CD4-positive, alpha-beta memory T cell (primary cell): ENCODE measurements around the gene RAP1GAP2. TPM values are rescaled to one million over a fixed set of nuclear protein-coding genes. Genes with fewer than 3 reads are reported as not detected.

ENCODE experiments used
- CTCF ChIA-PET: fragments of 350-600 bp; sonication (Branson Sonifier 250); formaldehyde crosslinking; loops from one replicate; lab custom pipeline; 2021; ENCODE audit warnings: inconsistent platforms; ENCODE audit not compliant: partially characterized antibody; lab: Charles Lee
- POLR2A ChIA-PET: fragments of 350-600 bp; sonication (Branson Sonifier 250); formaldehyde crosslinking; loops from one replicate; lab custom pipeline; 2021; ENCODE audit not compliant: partially characterized antibody; lab: Charles Lee
- DNase-seq, 5 donors: peaks; one replicate each; pipeline versions ENCODE4 v3.0.0 to v3.0.0-alpha.2; 2020 to 2022; ENCODE audit warnings: mixed read lengths in 1 of 5
- H3K27ac ChIP-seq: one replicate; pipeline ENCODE4 v1.7.0; 2013; ENCODE audit warnings: low read depth, low read length
- H3K27me3 ChIP-seq: 2 replicates; pipeline ENCODE4 v1.7.0; 2013; ENCODE audit warnings: mild to moderate bottlenecking, low read length, moderate library complexity; ENCODE audit not compliant: insufficient read depth
- H3K36me3 ChIP-seq: 2 replicates; pipeline ENCODE4 v1.7.0; 2013; ENCODE audit warnings: mild to moderate bottlenecking, low read length, moderate library complexity; ENCODE audit not compliant: insufficient read depth
- H3K4me1 ChIP-seq: 2 replicates; pipeline ENCODE4 v1.7.0; 2013; ENCODE audit warnings: mild to moderate bottlenecking, low read length, moderate library complexity; ENCODE audit not compliant: insufficient read depth
- H3K4me3 ChIP-seq, 2 donors: one replicate each; pipeline ENCODE4 v1.7.0; 2013; ENCODE audit warnings: low read length in 2 of 2, mild to moderate bottlenecking in 1 of 2
- H3K9me3 ChIP-seq, 2 donors: one replicate each; pipeline ENCODE4 v1.7.0; 2013; ENCODE audit warnings: low read length in 2 of 2, control low read depth in 1 of 2; ENCODE audit not compliant: control insufficient read depth in 1 of 2
- H3K27ac Mint-ChIP-seq, 7 donors: one replicate each; pipeline ENCODE4 v1.8.0; 2020 to 2021; ENCODE audit warnings: mixed read lengths in 7 of 7, mild to moderate bottlenecking in 6 of 7, inconsistent platforms in 3 of 7, moderate library complexity in 3 of 7
- H3K27me3 Mint-ChIP-seq, 2 donors: one replicate each; pipeline ENCODE4 v1.8.0; 2020 to 2021; ENCODE audit warnings: mixed read lengths in 2 of 2
- H3K36me3 Mint-ChIP-seq, 2 donors: one replicate each; pipeline ENCODE4 v1.8.0; 2020 to 2021; ENCODE audit warnings: mixed read lengths in 2 of 2, inconsistent platforms in 1 of 2, mild to moderate bottlenecking in 1 of 2
- H3K4me1 Mint-ChIP-seq, 4 donors: one replicate each; pipeline ENCODE4 v1.8.0; 2020 to 2021; ENCODE audit warnings: mixed read lengths in 4 of 4, mild to moderate bottlenecking in 1 of 4
- H3K4me3 Mint-ChIP-seq, 8 donors: one replicate each; pipeline ENCODE4 v1.8.0; 2020 to 2021; ENCODE audit warnings: mixed read lengths in 8 of 8, mild to moderate bottlenecking in 7 of 8, moderate library complexity in 6 of 8, inconsistent platforms in 3 of 8
- H3K9me3 Mint-ChIP-seq, 8 donors: one replicate each; pipeline ENCODE4 v1.8.0; 2020 to 2021; ENCODE audit warnings: mixed read lengths in 8 of 8, mild to moderate bottlenecking in 5 of 8, inconsistent platforms in 3 of 8, moderate library complexity in 1 of 8
- intact Hi-C: fragments of 100-400 bp; cut with micrococcal nuclease; formaldehyde crosslinking; loops from one replicate; pipeline ENCODE4 v1.15.1; 2023
- polyA plus RNA-seq, 2 donors: library from polyadenylated mRNA; unstranded; fragments of 300-500 nt; fragmentation: Illumina TruSeq; gene quantifications; one replicate each; pipeline ENCODE4 v1.2.3, GENCODE V29; 2021
- total RNA-seq, 2 experiments: library from RNA; stranded (reverse); gene quantifications; one replicate each; pipeline ENCODE4 v1.2.3, GENCODE V29; 2021

The RAP1GAP2 gene
- total and polyA plus RNA-seq, 4 experiments from 2014 or later, result 0.38 to 9.9 (median 8.0) TPM

DNA sequence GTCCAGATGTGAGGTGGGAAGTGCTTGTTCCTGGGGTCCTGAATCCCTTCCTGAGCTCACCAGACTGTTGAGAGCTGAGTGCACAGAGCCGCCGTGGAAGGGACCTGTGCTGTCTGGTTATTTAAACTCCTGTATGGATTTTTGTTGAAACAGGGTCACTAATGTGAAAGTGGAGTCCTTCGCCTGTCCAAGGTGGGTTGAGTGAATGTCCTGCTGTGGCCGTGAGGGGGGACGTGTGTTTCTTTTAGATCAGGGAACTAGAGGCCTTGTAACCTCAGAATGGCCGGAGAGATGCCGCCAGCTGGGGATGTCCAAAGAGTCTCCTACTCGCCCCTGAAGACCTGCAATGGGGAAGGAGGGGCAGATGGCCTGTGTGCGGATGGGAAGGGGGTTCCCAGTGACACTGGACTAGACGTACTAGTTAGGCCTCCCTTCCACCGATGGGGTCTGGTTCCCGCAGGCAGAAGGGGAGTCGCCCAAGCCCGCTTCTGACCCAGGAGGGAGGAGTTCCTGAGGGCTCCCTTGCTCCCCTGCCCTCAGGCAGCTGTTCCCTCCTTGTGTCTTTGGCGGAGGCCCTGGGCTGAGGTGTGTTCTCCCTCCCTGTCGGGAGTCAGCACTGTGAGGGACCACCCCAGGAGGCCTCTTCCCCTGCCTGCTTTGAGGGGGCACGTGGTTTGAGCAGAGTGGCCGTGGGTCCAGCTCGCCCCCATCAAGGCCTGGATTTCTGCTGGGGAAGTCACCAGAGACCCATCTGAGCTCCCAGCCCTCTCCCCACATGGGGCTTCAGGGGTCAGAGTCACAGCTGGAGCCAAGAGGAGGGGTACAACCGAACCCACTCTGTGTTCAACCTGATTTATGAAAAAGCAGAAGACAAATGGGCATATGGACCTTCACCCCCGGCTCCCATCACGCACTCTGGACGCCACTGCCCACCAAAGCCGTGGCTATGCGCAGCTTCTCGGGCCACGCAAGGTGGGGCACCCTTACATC lies 236.3 kb downstream of the RAP1GAP2 start:
- no peak overlapping the region for H3K27ac Mint-ChIP-seq
- intact Hi-C loops, result no loop called here
- no peaks in the 10 kb centered on the region for H3K27me3 Mint-ChIP-seq
- H3K4me3 ChIP-seq, result no peak overlapping the region
- H3K36me3 ChIP-seq, result peaks cover 13% of the 10 kb centered on the region
- peaks cover 38 to 39% of the 10 kb centered on the region in 2 donors for H3K36me3 Mint-ChIP-seq
- no peak overlapping the region for H3K4me3 Mint-ChIP-seq
- no peak overlapping the region for H3K27ac ChIP-seq
- DNase-seq, result no peak
- ChIA-PET POLR2A (no interaction called here), CTCF (no interaction called here)
- H3K4me1 ChIP-seq, result no peaks in the 10 kb centered on the region
- H3K9me3 ChIP-seq, result no peaks in the 10 kb centered on the region
- no peaks in the 10 kb centered on the region for H3K27me3 ChIP-seq
- H3K4me1 Mint-ChIP-seq, result peaks cover 0 to 3% (median 0%) of the 10 kb centered on the region in 4 donors
- peaks cover 0 to 3% (median 0%) of the 10 kb centered on the region in 8 donors for H3K9me3 Mint-ChIP-seq

DNA sequence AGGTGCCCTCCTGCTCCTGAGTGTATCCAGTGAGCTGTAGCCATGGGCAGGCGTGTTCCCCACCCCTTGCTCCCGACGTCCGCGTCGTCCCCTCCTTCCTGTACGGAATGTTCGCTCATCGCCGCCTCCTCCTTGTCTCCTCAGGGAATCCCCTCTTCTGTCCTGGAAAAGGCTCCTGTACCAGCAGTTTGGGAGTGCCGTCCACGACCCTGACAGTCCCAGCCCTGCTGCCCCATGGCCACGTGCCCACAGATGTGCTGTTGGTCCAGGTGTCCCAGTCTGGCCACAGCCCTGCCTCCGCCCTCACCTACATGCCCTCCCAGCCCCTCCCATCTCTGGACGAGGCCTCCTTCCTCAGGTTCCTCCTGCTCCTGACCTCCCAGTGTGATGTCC lies 237.0 kb downstream of the RAP1GAP2 start:
- Histone ChIP-seq H3K36me3 (peaks cover 8% of the 10 kb centered on the region), H3K9me3 (no peaks in the 10 kb centered on the region), H3K4me1 (no peaks in the 10 kb centered on the region), H3K4me3 (no peak overlapping the region), H3K27ac (no peak overlapping the region), H3K27me3 (no peaks in the 10 kb centered on the region)
- Mint-ChIP-seq H3K27me3 (no peaks in the 10 kb centered on the region), H3K4me3 (no peak overlapping the region), H3K36me3 (peaks cover 32 to 34% of the 10 kb centered on the region in 2 donors), H3K27ac (no peak overlapping the region), H3K4me1 (peaks cover 0 to 3% (median 0%) of the 10 kb centered on the region in 4 donors), H3K9me3 (peaks cover 0 to 3% (median 0%) of the 10 kb centered on the region in 8 donors)
- intact Hi-C loops, result no loop called here
- POLR2A ChIA-PET, result no interaction called here
- CTCF ChIA-PET, result no interaction called here
- DNase-seq, result no peak

DNA sequence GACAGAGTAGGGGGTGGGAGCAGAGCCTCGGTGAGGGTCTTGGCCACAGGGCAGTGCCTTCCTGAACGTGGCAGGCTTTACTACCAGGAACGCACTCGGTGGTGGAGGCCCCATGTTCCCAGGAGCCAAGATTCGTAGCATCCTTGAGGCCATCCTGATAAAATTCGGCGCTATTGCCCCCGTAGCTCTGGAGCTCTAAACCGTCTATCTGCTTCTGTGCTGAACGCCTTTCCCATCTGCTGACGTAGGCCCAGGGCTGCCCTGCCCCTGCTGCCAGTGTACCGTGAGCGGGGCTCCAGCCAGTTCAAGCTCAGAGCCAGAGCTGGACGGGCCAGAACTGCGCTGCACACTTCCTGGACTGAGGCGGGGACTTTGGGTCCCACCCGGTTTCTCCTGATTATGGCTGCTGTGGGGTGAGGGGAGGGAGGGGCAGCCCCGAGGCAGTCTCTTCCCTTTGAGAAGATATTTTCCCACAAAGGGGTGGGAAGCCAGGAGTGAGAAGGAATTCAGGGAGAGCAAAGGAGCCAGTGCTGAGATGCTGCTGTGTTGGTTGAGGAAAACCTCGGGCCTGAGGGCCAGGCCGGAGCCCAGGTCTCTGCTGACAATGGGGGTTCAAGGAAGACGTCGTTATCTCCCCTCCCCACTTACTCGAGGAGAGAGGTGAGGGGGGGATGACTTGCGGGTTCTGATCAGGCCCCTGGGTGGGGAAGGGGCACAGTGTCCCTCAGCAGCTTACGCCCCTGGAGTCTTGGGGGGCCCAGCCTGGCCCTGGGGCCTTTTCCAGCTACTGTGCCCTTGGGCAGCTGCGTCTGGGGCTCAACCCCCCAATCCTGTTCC lies 237.7 kb downstream of the RAP1GAP2 start:
- intact Hi-C loops, result no loop called here
- H3K4me1 Mint-ChIP-seq, result peaks cover 2 to 5% (median 2%) of the 10 kb centered on the region in 4 donors
- peaks cover 0 to 3% (median 0%) of the 10 kb centered on the region in 8 donors for H3K9me3 Mint-ChIP-seq
- POLR2A ChIA-PET, result no interaction called here
- no peaks in the 10 kb centered on the region for H3K27me3 Mint-ChIP-seq
- Histone ChIP-seq H3K27me3 (no peaks in the 10 kb centered on the region), H3K36me3 (peaks cover 5% of the 10 kb centered on the region), H3K9me3 (no peaks in the 10 kb centered on the region), H3K4me3 (no peak overlapping the region), H3K4me1 (peaks cover 1% of the 10 kb centered on the region), H3K27ac (no peak overlapping the region)
- no peak overlapping the region for H3K4me3 Mint-ChIP-seq
- H3K27ac Mint-ChIP-seq, result peak overlapping the region in 2 of 7 donors; percentile 48 to 68
- CTCF ChIA-PET, result no interaction called here
- DNase-seq, result no peak
- peaks cover 28 to 30% of the 10 kb centered on the region in 2 donors for H3K36me3 Mint-ChIP-seq

DNA sequence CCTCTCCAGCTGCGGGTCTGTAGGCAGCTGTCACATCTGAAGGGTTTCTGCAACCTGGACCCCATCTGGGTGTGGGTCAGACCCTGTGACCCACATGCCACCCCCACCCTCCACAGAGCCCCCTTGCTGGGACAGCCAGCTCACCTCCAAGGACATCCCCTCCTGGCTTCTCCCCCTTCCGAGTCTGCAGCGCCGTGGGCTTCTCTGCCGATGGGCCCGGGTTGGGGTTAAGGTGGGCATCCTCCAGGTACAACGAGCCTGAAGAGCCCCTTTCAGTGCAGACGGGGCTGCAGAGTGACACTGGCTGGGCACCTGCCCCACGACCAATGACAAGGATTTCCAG lies 238.3 kb downstream of the RAP1GAP2 start:
- Mint-ChIP-seq H3K4me1 (peaks cover 4 to 8% (median 5%) of the 10 kb centered on the region in 4 donors), H3K4me3 (no peak overlapping the region)
- CTCF ChIA-PET, result no interaction called here

DNA sequence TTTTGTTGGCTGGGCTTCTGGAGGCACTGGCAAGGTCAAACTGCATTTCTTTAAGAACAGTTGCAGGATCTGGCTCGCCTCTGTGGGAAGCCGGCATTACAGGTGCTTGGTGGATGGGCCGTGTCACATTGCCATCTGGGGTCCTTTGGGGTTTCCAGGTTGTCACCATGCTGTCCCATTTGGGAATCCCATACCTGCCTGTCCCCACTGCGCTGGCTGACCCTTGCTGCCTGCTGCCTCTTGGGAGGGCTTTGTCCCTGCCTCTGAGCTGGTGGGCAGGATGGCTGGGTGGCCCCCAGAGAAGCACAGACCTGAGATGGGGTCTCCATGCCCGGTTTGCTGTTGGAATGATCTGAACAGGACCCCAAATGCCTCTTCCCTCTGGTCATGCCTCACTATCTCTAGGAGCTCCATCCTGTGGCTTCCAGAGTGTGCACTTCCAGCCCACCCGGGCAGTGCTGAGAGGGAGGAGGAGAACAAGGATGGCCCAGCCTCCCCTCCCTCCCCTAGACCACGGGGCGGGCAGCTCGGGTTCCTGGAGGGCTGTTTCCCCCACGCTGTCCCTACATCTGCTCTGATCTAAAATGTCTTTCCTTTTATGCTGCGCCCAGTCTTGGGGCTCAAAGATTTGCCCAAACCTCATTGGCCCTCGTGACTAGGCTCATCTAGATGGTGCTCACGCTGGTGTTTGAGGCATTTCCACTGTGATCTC lies 239.2 kb downstream of the RAP1GAP2 start:
- CTCF ChIA-PET, result interaction anchor here (1.1 kb wide), 1 partner anchor 13 kb away, joined by 3 read pairs; no protein-coding TSS in a partner anchor

More for the DNA sequence above, 238.3 kb downstream of the RAP1GAP2 start:
- Mint-ChIP-seq H3K27me3 (no peaks in the 10 kb centered on the region), H3K36me3 (peaks cover 22 to 24% of the 10 kb centered on the region in 2 donors), H3K27ac (no peak overlapping the region), H3K9me3 (peaks cover 0 to 3% (median 0%) of the 10 kb centered on the region in 8 donors)
- peaks cover 5% of the 10 kb centered on the region for H3K36me3 ChIP-seq
- no peaks in the 10 kb centered on the region for H3K27me3 ChIP-seq
- no peak overlapping the region for H3K27ac ChIP-seq
- H3K9me3 ChIP-seq, result no peaks in the 10 kb centered on the region
- no peak overlapping the region for H3K4me3 ChIP-seq
- POLR2A ChIA-PET, result no interaction called here
- H3K4me1 ChIP-seq, result peaks cover 7% of the 10 kb centered on the region
- DNase-seq, result no peak
- intact Hi-C loops, result no loop called here

DNA sequence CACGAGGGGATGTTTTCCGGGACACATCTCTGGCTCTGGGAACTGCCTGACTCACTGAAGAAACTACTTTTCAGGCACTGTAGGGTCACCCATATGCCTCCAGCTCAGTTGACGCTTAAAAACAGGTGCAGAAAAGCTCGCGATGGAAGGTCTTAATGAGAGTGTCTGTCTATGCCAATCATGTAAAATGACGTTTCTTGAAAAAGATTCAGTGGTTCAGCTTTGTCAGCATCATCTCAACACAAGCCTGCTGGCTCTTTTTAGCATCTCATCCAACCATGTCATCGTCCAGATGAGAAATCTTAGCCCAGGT lies 239.7 kb downstream of the RAP1GAP2 start:
- H3K36me3 ChIP-seq, result peaks cover 1% of the 10 kb centered on the region
- H3K4me1 Mint-ChIP-seq, result peaks cover 5 to 13% (median 10%) of the 10 kb centered on the region in 4 donors
- intact Hi-C loops, result no loop called here
- CTCF ChIA-PET, result interaction anchor here (1.1 kb wide), 1 partner anchor 12 kb away, joined by 3 read pairs; no protein-coding TSS in a partner anchor
- no peaks in the 10 kb centered on the region for H3K27me3 ChIP-seq
- peak overlapping the region in 2 of 7 donors; percentile 15 to 19 for H3K27ac Mint-ChIP-seq
- POLR2A ChIA-PET, result interaction anchor here (0.7 to 1.7 kb wide), 2 partner anchors 13 to 18 kb away, joined by 3 to 4 read pairs; no protein-coding TSS in a partner anchor
- peaks cover 13 to 16% of the 10 kb centered on the region in 2 donors for H3K36me3 Mint-ChIP-seq
- H3K4me3 Mint-ChIP-seq, result no peak overlapping the region
- H3K27ac ChIP-seq, result no peak overlapping the region
- no peak for DNase-seq
- H3K27me3 Mint-ChIP-seq, result peaks cover 0 to 3% of the 10 kb centered on the region in 2 donors
- H3K9me3 Mint-ChIP-seq, result peaks cover 0 to 3% (median 0%) of the 10 kb centered on the region in 8 donors
- H3K9me3 ChIP-seq, result no peaks in the 10 kb centered on the region
- no peak overlapping the region for H3K4me3 ChIP-seq
- H3K4me1 ChIP-seq, result peaks cover 10% of the 10 kb centered on the region

More for the DNA sequence above, 239.2 kb downstream of the RAP1GAP2 start:
- no peaks in the 10 kb centered on the region for H3K27me3 ChIP-seq
- H3K4me3 ChIP-seq, result no peak overlapping the region
- H3K9me3 Mint-ChIP-seq, result peaks cover 0 to 3% (median 0%) of the 10 kb centered on the region in 8 donors
- peaks cover 0 to 3% of the 10 kb centered on the region in 2 donors for H3K27me3 Mint-ChIP-seq
- peaks cover 10% of the 10 kb centered on the region for H3K4me1 ChIP-seq
- H3K27ac ChIP-seq, result no peak overlapping the region
- intact Hi-C loops, result no loop called here
- H3K4me1 Mint-ChIP-seq, result peaks cover 5 to 13% (median 10%) of the 10 kb centered on the region in 4 donors
- DNase-seq, result no peak
- H3K9me3 ChIP-seq, result no peaks in the 10 kb centered on the region
- H3K36me3 ChIP-seq, result peaks cover 5% of the 10 kb centered on the region
- POLR2A ChIA-PET, result interaction anchor here (0.7 kb wide), 1 partner anchor 18 kb away, joined by 3 read pairs; no protein-coding TSS in a partner anchor
- H3K4me3 Mint-ChIP-seq, result no peak overlapping the region
- peak overlapping the region in 2 of 7 donors; percentile 15 to 19 for H3K27ac Mint-ChIP-seq
- H3K36me3 Mint-ChIP-seq, result peaks cover 17 to 20% of the 10 kb centered on the region in 2 donors
